Ovary (tissue), 9 donors: ENCODE results near the gene ARID1B. TPM values are rescaled to one million over a fixed set of nuclear protein-coding genes. Genes with fewer than 3 reads are reported as not detected.

Experiments used
- DNase-seq, 5 donors: peaks; one replicate each; pipeline ENCODE4 v3.0.0-alpha.2; 2019 to 2020
- H3K27ac ChIP-seq, 2 donors: fragments of 200-600 bp; one replicate each; pipeline versions ENCODE4 v1.5.1 to v1.8.0; 2019 to 2022
- H3K27me3 ChIP-seq: fragments of 200-600 bp; one replicate; pipeline ENCODE4 v1.8.0; 2022
- H3K36me3 ChIP-seq: fragments of 200-600 bp; sonication (generic); one replicate; pipeline ENCODE4 v1.5.1; 2019
- H3K4me1 ChIP-seq: one replicate; pipeline ENCODE4 v1.8.1; 2013; ENCODE audit warnings: mild to moderate bottlenecking, moderate library complexity; ENCODE audit not compliant: insufficient read depth
- H3K4me3 ChIP-seq: fragments of 200-600 bp; sonication (generic); one replicate; pipeline ENCODE4 v1.5.1; 2017
- H3K9me3 ChIP-seq, 2 donors: fragments of 200-600 bp in 1 of 2; sonication (generic) in 1 of 2; one replicate each; pipeline versions ENCODE4 v1.5.1 to v1.8.1; 2013 to 2019; ENCODE audit warnings: mild to moderate bottlenecking in 1 of 2, moderate library complexity in 1 of 2
- CTCF ChIP-seq, 3 donors: fragments of 450-650 bp in 2 of 3; fragments of 200-600 bp in 1 of 3; IDR thresholded peaks; one replicate each; pipeline versions ENCODE4 v1.5.1 to v1.8.0; 2016 to 2022; ENCODE audit warnings: antibody characterized with exemption in 3 of 3, mild to moderate bottlenecking in 1 of 3
- EP300 ChIP-seq: sonication (generic); formaldehyde crosslinking; IDR thresholded peaks from one replicate; pipeline ENCODE4 v1.6.1; 2017; ENCODE audit warnings: antibody characterized with exemption
- POLR2A ChIP-seq: fragments of 450-650 bp; IDR thresholded peaks from one replicate; pipeline ENCODE4 v1.6.1; 2017; ENCODE audit warnings: antibody characterized with exemption, mild to moderate bottlenecking, moderate library complexity
- WGBS, 3 donors: extraction: QIAGEN DNeasy Blood & Tissue Kit in 1 of 3; methylation state at CpG; one replicate each; pipeline versions ENCODE4 v1.1.5 to v1.1.7; 2013 to 2017; 5-methylcytosine and 5-hydroxymethylcytosine counted together
- intact Hi-C, 4 donors: fragments of 100-400 bp; cut with DNase I; formaldehyde crosslinking; loops; one replicate each; pipeline versions ENCODE4 v1.11.0 to v1.15.1; 2022 to 2023
- polyA plus RNA-seq, 2 donors: library from polyadenylated mRNA; stranded (reverse); fragments of 200-250 nt in 1 of 2; fragments of 350-450 nt in 1 of 2; fragmentation: Illumina TruSeq in 1 of 2; extraction: RNeasy Lipid Tissue Mini Kit (QIAGEN cat#74804) in 1 of 2; gene quantifications; one replicate each; pipeline ENCODE4 v1.2.3, GENCODE V29; 2013 to 2014
- total RNA-seq, 7 donors: library from RNA; depleted of rRNA in 2 of 7; stranded (reverse); fragments of >200 nt in 2 of 7; fragmentation: NEBNext Ultra II Directional in 3 of 7; extraction: Animal tissue kit (Norgen Biotek cat#: 25700) in 3 of 7; gene quantifications; one replicate each; pipeline versions ENCODE4 v1.1.0 to v1.2.4, GENCODE V29; 2016 to 2023
- donor health status: DM: no; HTN: no; CAD: no; lungs with moderate emphysema.
- donor health status: DM: no; HTN: no; CAD: no.
- donor health status: Bipolar disorder and iron deficiency.
- donor health status: DM: yes; HTN: yes; CAD: no.
- donor health status: DM: no; HTN: no; CAD: no.
- donor health status: DM: yes; HTN: yes; CAD: no.

Gene ARID1B
- total and polyA plus RNA-seq, 9 donors: 33.2 to 144 (median 105) TPM

GRCh38 chr6:157096105-157096504 is 318.9 kb downstream of the ARID1B start:
- DNase-seq: no peak
- TF ChIP-seq CTCF (IDR thresholded peaks at IDR 0.05): no peak
- TF ChIP-seq EP300: no peak
- TF ChIP-seq POLR2A: no peak
- intact Hi-C loops: no loop called here
- Histone ChIP-seq H3K27me3 (no peaks in the 10 kb centered on the region), H3K9me3 (no peaks in the 10 kb centered on the region), H3K4me3 (no peak overlapping the region), H3K36me3 (no peaks in the 10 kb centered on the region), H3K4me1 (peaks cover 4% of the 10 kb centered on the region), H3K27ac (no peak overlapping the region)
- 92 to 95% (median 93%) methylated on average over 6 of the region's 6 CpGs for WGBS, 3 donors

- no peak for DNase-seq
- no peak overlapping the region for H3K27ac ChIP-seq
- peaks cover 4% of the 10 kb centered on the region for H3K4me1 ChIP-seq
- no peaks in the 10 kb centered on the region for H3K36me3 ChIP-seq
- H3K4me3 ChIP-seq: no peak overlapping the region
- H3K9me3 ChIP-seq: no peaks in the 10 kb centered on the region
- intact Hi-C loops: no loop called here
- TF ChIP-seq POLR2A (no peak), EP300 (no peak), CTCF (IDR thresholded peaks at IDR 0.05) (no peak)
- no peaks in the 10 kb centered on the region for H3K27me3 ChIP-seq
- 80 to 93% (median 92%) methylated on average over 7 of the region's 7 CpGs for WGBS, 3 donors
These were observed 319.3 kb downstream of the ARID1B start for GRCh38 chr6:157096522-157096921.

GRCh38 chr6:157097255-157097955 is 320.2 kb downstream of the ARID1B start:
- Histone ChIP-seq H3K27ac (no peak overlapping the region), H3K4me3 (no peak overlapping the region), H3K9me3 (no peaks in the 10 kb centered on the region), H3K36me3 (no peaks in the 10 kb centered on the region), H3K4me1 (peaks cover 3% of the 10 kb centered on the region), H3K27me3 (no peaks in the 10 kb centered on the region)
- no peak for DNase-seq
- no peak for TF ChIP-seq POLR2A
- no peak for TF ChIP-seq EP300
- no peak for TF ChIP-seq CTCF (IDR thresholded peaks at IDR 0.05)
- 93 to 95% (median 94%) methylated on average over 16 of the region's 16 CpGs for WGBS, 3 donors
- intact Hi-C loops: no loop called here

- intact Hi-C loops: no loop called here
- DNase-seq: no peak
- Histone ChIP-seq H3K36me3 (no peaks in the 10 kb centered on the region), H3K9me3 (no peaks in the 10 kb centered on the region), H3K4me3 (no peak overlapping the region), H3K27ac (no peak overlapping the region), H3K27me3 (no peaks in the 10 kb centered on the region), H3K4me1 (no peaks in the 10 kb centered on the region)
- 92 to 96% (median 95%) methylated on average over 8 of the region's 8 CpGs for WGBS, 3 donors
- no peak for TF ChIP-seq EP300
- TF ChIP-seq POLR2A: no peak
- TF ChIP-seq CTCF (IDR thresholded peaks at IDR 0.05): no peak
These were observed 321.8 kb downstream of the ARID1B start for GRCh38 chr6:157098999-157099398.
